WTC11 (cell line): ENCODE results near the gene CT47C1.

Experiments
- ELF4 ChIP-seq: sonication (generic); formaldehyde crosslinking; IDR thresholded peaks from 2 replicates; pipeline ENCODE4 v1.8.1; 2022; ENCODE audit warnings: low read depth, mild to moderate bottlenecking, moderate library complexity, missing genetic modification reagents
- KAT7 ChIP-seq: sonication (generic); formaldehyde crosslinking; IDR thresholded peaks from 2 replicates; pipeline ENCODE4 v1.8.1; 2023; ENCODE audit warnings: missing genetic modification reagents, mild to moderate bottlenecking, borderline replicate concordance
- NFYB ChIP-seq: sonication (generic); formaldehyde crosslinking; conservative IDR thresholded peaks from 2 replicates; pipeline ENCODE4 v1.8.0; 2022; ENCODE audit warnings: low read depth, missing genetic modification reagents
- NR2C2 ChIP-seq: sonication (generic); formaldehyde crosslinking; IDR thresholded peaks from 2 replicates; pipeline ENCODE4 v1.8.0; 2022; ENCODE audit warnings: mild to moderate bottlenecking, missing genetic modification reagents
- SMAD3 ChIP-seq: sonication (generic); formaldehyde crosslinking; IDR thresholded peaks from 2 replicates; pipeline ENCODE4 v1.8.0; 2022; ENCODE audit warnings: missing genetic modification reagents, mild to moderate bottlenecking, borderline replicate concordance
- SP1 ChIP-seq: sonication (generic); formaldehyde crosslinking; conservative IDR thresholded peaks from 2 replicates; pipeline ENCODE4 v1.8.1; 2022; ENCODE audit warnings: missing genetic modification reagents
- USF1 ChIP-seq: sonication (generic); formaldehyde crosslinking; IDR thresholded peaks from 2 replicates; pipeline ENCODE4 v1.8.0; 2022; ENCODE audit warnings: mild to moderate bottlenecking, missing genetic modification reagents
- USF2 ChIP-seq: sonication (generic); formaldehyde crosslinking; IDR thresholded peaks from 2 replicates; pipeline ENCODE4 v1.8.1; 2023; ENCODE audit warnings: mild to moderate bottlenecking, missing genetic modification reagents, moderate library complexity
- TF ChIP-seq, protein P1 (sequence below): fragments of 200-600 bp; IDR thresholded peaks from 2 replicates; pipeline ENCODE4 v1.8.0; 2022; ENCODE audit warnings: antibody characterized with exemption
- TF ChIP-seq, protein P2 (sequence below): sonication (generic); formaldehyde crosslinking; IDR thresholded peaks from 2 replicates; pipeline ENCODE4 v1.8.0; 2022; ENCODE audit warnings: mild to moderate bottlenecking, missing genetic modification reagents

GRCh38 chrX:119082278-119082677, 9.5 kb downstream of the CT47C1 start:
- no peak for TF ChIP-seq SMAD3 (CRISPR knock-in tag)
- TF ChIP-seq, protein P1, sequence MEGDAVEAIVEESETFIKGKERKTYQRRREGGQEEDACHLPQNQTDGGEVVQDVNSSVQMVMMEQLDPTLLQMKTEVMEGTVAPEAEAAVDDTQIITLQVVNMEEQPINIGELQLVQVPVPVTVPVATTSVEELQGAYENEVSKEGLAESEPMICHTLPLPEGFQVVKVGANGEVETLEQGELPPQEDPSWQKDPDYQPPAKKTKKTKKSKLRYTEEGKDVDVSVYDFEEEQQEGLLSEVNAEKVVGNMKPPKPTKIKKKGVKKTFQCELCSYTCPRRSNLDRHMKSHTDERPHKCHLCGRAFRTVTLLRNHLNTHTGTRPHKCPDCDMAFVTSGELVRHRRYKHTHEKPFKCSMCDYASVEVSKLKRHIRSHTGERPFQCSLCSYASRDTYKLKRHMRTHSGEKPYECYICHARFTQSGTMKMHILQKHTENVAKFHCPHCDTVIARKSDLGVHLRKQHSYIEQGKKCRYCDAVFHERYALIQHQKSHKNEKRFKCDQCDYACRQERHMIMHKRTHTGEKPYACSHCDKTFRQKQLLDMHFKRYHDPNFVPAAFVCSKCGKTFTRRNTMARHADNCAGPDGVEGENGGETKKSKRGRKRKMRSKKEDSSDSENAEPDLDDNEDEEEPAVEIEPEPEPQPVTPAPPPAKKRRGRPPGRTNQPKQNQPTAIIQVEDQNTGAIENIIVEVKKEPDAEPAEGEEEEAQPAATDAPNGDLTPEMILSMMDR, result no peak
- TF ChIP-seq, protein P2, sequence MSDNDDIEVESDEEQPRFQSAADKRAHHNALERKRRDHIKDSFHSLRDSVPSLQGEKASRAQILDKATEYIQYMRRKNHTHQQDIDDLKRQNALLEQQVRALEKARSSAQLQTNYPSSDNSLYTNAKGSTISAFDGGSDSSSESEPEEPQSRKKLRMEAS (CRISPR knock-in tag), result no peak
- TF ChIP-seq NFYB (CRISPR knock-in tag), result no peak
- TF ChIP-seq ELF4 (CRISPR knock-in tag), result no peak
- no peak for TF ChIP-seq NR2C2 (CRISPR knock-in tag)
- no peak for TF ChIP-seq USF1 (CRISPR knock-in tag)
- no peak for TF ChIP-seq KAT7 (CRISPR knock-in tag)
- no peak for TF ChIP-seq USF2 (CRISPR knock-in tag)
- no peak for TF ChIP-seq SP1 (CRISPR knock-in tag)
